Right renal pelvis (tissue), 4 donors: Measurements from ENCODE around the gene IL4I1. TPM values are rescaled to one million over a fixed set of nuclear protein-coding genes. Genes with fewer than 3 reads are reported as not detected.

Source experiments
- DNase-seq, 4 donors: peaks; one replicate each; pipeline ENCODE4 v3.0.0-alpha.2; 2013; ENCODE audit warnings: low read depth in 4 of 4, low spot score in 3 of 4, missing footprints in 1 of 4
- polyA plus RNA-seq, 4 donors: library from polyadenylated mRNA; unstranded; fragments of 120-200 nt; gene quantifications; one replicate each; pipeline ENCODE4 v1.2.1, GENCODE V29; 2013; ENCODE audit not compliant: insufficient read length in 4 of 4

Gene IL4I1
- polyA plus RNA-seq, 4 donors: 1.7 to 3.6 (median 2.3) TPM

DNA sequence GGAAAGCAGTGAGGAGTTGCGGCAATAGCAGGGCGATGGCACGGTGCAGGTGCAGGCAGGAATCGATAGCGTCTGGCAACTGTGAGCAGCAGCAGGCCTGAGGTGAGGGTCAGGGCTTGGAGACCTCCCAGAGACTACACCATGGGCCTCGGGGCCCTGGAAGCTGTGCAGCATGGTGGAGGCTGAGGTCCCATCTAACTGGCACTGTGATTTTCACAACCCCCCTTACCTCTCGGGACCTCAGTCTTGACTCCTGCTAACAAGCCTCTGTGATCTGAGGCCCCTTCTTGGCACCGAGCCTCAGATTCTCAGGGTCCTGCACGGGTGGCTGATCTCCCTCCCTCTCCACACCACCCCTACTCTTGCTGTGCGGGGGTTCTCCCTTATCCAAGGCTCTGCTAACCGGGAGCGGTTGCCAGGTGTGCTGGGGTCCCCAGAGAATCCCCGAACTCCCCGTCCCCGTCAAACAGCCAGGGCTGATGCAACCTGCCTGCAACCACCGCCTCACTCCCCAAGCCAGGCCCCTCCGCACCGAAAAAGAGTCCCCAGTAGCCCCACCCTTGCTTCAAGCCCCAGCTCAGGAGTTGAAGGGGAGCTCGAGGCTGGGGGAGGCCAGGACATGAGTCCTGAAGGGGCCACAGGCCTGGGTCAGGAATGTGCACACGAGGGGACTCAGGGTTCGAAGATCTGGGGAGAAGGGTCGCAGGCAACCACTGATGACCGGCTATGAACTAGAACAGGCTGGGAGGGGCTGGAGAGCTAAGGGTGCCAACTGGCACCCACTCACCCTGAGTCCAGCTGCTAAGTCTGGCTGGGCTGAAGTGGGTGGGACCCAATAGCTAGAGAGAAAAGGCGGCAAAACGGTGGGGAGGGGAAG is 27.6 kb upstream of the IL4I1 start:
- no peak for DNase-seq

GRCh38 chr19:49923055-49924003 is 26.6 kb upstream of the IL4I1 start:
- DNase-seq: no peak

DNA sequence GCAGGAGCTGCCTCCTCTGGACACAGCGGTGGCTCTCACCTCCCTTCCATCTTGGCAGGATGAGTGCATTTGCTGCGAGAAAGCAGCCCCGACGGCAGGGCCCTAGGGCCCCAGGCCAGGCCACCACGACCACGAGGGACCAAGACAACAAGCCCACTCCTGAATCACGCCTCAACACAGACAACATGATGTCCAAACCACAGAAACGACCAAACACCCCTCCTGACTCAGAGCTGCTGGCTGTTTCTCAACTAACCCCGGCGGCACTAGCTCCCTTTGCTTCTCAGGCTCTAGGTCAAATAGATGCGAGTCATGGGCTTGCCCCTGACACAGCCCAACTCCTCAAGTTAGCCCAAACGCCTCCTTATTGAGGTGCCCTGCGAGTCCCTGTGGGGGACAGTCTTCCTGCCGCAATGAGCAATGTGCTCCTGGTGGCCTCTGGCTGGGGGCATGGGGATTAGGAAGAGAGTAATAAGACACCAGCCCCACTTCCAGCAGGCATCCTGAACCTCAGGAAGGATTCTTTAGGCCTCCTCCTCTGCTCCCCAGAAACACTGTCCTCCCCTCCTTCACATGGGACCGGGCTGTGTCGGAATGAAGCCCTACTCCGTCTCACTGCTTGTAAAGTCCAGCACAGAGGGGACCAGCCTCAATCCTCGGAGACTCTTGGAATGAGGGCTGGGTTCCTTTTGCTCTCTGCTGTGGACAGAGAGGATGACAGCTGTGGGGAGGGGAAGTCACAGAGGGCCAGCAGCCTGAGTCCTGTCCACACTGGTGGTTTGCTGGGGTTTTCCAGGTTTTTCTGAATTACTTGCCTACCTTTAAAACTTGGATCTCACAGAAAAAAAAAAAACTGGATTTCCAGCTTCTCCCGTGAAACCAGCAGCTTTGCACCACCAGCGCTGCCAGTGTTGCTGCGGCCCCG is 25.4 kb upstream of the IL4I1 start:
- no peak for DNase-seq

DNA sequence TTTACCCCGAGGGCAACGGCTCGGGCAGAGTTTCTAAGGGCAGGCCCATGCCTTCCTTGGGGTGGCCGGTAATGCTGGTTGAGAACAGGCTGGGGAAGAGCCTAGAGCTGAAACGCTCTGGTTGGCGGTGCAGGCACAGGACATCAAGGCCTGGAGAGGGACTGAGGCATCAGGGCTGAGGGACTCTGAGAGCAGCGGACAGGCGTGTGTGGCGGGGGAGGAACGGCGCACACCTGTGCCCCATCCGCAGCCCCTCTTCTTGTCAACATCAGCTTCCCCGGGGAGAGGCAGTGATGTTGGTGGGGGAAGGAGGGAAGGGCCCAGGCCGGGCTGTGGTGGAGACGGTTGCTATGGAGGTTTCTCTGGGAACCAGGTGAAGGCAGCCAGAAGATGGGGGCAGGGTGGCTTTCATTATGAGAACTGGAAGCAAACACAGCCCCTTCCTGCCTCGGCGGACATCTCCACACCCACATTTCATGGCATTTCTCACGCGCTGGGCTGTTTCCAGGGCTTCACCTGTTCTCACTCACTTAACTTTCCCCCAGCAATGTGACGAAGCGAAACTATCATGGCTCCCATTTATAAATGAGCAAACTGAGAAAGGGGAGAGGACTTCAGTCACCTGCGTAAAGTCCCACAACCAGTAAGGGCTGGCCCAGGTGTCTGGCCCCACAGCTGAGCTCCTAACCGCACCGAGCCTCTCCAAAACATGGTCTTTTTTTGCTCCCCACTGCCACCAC is 24.1 kb upstream of the IL4I1 start:
- no peak for DNase-seq

- DNase-seq: no peak
Observed at GRCh38 chr19:49918089-49918488, 21.4 kb upstream of the IL4I1 start.

GRCh38 chr19:49916839-49917733 is 20.4 kb upstream of the IL4I1 start:
- no peak for DNase-seq

DNA sequence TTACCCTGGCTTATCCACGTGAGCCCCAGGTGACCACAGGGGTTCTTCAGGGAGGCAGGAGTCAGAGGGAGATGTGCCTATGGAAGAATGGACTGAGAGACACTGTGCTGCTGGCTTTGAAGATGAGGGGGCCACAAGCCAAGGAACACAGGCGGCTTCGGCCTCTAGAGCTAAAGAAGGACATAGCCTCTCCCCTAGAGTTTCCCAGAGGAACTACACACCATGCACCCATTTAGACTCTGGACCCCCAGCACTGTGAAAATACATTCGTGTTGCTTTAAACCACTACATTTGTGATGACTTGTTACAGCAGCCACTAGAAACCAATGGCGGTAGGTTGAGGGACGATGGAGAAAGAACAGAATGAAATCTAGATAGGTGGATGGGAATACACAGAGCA is 18.6 kb upstream of the IL4I1 start:
- DNase-seq: no peak

DNA sequence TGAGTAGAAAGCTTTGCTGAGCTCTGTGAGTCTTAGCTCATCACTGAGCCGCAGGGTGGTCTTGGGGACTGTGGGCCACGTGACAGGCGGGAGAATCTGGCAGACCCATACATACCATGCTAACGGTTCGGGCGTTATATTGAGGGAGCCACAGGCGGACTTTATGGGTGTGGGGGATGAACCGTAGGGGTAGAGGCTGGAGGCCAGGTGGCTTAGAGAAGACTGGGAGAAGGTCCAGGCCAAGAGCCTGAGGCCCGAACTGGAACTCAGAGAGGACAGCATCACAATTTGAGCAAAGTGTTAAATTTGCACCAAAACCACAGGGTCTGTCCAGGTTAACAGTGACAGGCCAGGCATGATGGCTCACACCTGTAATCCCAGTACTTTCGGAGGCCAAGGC is 17.0 kb upstream of the IL4I1 start:
- no peak for DNase-seq

DNA sequence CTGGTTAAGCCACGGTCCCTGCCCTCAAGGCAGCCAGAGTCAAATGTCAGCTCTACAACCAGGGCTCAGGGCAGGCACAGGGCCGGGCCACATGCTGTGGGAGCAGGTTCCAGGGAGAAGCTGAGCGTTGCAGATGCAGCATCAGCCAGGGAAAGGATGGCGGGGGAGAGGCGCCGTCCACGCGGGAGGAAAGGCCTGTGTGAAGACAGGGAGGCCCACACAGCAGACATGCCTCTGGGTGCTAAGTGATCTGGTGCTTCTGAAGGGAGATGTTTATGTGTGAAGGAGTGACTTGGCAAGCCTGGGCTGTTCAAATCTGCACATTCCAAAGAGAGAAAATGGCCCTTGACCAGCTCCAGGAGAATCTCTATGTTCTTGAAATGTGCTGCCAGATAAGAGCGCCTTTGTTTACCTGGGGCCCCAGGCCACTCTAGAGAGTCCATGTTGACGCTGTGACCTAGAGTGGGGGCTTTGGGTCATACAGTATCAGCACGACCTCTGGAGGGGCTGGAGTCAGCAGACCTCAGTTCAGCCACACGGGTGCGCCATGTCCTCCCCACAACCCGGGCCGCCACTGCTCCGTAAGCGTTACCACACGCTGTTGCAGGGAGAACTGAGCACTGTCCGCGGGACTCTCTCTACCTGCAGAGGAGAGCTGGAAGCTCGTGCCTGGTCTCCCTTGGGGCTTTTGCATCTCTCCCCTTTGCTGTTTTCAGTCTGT is 16.4 kb upstream of the IL4I1 start:
- DNase-seq: no peak

GRCh38 chr19:49911381-49912145 is 14.9 kb upstream of the IL4I1 start:
- DNase-seq: no peak

DNA sequence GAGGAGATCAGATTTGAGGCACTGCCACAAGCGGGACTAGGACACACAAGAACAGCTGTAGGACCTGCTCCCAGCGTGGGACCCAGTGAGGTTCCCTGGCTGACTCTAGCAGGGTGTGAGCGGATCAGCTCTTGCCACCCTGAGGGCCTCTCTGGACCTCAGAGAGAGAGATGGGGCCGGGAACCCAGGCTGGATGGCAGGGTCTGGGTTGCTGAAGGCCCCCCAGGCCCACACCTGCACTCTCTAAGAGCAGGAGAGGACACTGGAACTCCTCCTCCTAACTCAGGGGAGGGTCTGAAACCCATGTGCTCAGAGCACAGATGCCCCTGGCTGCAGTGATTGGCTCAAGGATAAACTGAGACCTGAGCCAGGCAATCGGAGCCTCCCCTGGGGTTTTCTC is 13.5 kb upstream of the IL4I1 start:
- DNase-seq: no peak

GRCh38 chr19:49908480-49909420 is 12.1 kb upstream of the IL4I1 start:
- DNase-seq: no peak

DNA sequence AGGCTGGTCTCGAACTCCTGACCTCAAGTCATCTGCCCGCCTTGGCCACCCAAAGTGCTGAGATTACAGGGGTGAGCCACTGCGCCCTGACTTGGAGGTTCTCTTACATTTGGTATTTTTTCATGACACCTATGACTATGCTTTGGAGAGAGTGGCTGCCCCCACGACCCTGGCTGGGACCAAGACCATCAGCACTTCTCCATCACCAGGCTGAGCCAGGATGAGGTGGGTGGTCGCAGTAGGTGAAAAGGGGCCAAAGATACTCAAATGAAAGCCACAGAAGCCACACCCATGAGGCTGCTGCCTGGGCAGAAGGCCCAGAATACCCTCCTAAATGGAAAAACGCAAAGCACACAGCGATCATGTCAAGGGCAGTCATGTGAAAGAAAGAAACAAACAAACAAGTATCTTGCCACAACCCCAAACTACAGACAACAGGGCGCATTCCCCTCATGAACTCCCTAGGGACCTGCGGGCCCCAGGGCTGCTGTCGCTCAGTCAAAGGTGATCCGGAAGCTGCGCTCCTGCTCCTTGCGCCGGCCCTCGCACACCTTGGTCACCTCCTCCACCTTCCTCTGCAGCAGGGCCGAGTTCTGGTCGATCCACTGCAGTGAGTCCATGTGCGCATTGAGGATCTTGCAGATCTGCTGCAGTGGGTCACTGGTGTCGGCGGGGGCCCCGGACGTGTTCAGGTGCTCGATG is 11.2 kb upstream of the IL4I1 start:
- no peak for DNase-seq

DNA sequence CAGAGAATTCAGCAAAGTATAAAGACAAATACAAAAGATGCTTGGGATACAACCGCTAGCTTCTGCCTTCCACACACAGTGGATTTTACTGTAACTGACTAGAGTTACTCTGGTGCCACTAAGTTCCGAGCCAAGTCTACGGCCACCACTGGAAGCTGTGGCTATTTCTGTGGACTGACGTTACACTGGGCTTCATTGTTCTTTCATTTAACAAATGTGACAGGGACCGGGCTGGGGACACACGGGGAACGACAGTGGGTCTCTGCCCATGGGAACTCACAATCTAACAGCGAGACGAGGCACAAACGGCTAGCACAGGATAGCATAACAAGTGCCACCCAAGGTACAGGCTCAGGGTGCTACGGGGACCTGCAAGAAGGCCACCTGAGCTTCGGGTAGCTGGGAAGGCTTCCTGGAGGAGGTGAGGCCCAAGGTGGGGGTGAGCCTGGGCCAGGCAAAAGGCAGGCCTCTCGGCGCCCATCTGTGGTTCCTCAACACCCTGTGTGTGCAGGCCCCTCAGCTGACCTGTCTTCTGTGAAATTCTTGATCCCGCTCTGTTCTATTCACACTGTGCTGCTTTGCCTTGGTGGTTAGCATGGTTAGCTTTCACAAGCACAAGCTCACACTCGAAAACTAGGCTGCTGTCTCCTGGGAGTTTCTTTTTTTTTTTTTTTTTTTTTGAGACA is 10.3 kb upstream of the IL4I1 start:
- DNase-seq: no peak

DNA sequence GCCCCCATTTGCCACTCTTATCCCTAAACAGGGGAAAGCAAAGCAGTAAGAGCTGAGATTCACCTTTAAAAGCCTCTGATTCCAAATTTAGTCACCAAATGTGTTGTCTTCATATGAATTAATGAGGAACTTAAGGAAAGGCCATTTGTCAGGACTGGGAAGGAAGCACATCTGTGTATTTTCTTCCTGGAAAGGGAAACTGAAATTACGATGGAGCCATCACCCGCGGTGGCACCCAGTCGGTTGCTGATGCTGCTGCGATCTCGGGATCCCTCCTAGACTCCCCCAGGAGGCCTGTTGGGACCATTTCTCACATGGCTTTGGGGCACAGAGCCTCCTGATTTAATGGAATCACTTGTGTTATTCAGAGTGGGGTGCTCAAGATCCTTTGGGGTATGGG is 7.4 kb upstream of the IL4I1 start:
- no peak for DNase-seq
